Measurements from ENCODE around the gene HIPK2. TPM values are rescaled to one million over a fixed set of nuclear protein-coding genes. Genes with fewer than 3 reads are reported as not detected.

Gene HIPK2
- total RNA-seq, 2 experiments from 2014 or later: 17.3 to 17.6 TPM

DNA sequence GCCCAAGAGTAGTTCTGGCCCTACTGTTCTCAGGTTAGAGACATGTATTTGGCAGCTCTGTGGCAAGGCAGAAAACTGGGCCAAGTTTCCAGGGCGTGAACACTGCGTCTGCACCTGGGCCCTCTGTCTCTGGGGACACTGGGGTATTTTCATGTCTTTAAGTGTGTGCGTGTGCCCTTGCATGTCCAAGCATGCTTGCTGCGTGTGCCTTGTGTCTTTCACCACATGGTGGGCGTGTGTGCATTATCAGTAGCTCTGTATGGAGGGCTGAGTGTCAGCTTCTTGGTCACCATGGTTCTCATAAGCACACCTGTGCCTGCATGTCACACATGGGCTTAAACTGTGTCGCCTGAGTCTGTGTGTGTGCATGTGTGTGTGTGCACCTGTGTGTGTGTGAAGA is 69.3 kb downstream of the HIPK2 start:
- Mint-ChIP-seq H3K9me3 (no peaks in the 10 kb centered on the region), H3K4me1 (ENCODE audit: low read depth) (peaks cover 4% of the 10 kb centered on the region)

DNA sequence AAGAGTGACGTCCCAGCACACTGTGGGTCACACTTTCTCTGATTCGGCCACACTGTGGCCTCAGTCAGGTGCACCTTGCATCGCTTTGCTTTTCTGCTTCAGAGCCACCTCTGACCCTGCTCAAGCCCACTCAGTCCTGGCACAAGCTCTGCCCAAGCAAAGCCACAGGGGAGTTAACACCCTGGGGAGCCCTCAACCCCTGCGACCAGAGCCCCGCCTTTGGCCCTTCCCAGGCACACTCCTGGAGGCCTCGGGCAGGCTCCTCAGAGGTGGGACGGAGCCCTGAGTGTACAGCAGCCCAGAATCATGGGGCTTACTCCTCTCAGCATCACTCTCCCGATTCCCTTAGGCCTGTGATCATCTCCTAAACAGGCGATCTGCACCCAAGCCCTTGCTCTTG is 71.0 kb downstream of the HIPK2 start:
- ATAC-seq: no peak
- DNase-seq: no peak
- TF ChIP-seq, protein P1, sequence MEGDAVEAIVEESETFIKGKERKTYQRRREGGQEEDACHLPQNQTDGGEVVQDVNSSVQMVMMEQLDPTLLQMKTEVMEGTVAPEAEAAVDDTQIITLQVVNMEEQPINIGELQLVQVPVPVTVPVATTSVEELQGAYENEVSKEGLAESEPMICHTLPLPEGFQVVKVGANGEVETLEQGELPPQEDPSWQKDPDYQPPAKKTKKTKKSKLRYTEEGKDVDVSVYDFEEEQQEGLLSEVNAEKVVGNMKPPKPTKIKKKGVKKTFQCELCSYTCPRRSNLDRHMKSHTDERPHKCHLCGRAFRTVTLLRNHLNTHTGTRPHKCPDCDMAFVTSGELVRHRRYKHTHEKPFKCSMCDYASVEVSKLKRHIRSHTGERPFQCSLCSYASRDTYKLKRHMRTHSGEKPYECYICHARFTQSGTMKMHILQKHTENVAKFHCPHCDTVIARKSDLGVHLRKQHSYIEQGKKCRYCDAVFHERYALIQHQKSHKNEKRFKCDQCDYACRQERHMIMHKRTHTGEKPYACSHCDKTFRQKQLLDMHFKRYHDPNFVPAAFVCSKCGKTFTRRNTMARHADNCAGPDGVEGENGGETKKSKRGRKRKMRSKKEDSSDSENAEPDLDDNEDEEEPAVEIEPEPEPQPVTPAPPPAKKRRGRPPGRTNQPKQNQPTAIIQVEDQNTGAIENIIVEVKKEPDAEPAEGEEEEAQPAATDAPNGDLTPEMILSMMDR (IDR thresholded peaks at IDR 0.05): no peak
- ChIA-PET CTCF (interaction anchor here (1.3 kb wide), 1 partner anchor 80 kb away, joined by 3 read pairs; no protein-coding TSS in a partner anchor), POLR2A (interaction anchor here (0.9 kb wide), 2 partner anchors 21 kb away, joined by 3 read pairs; no protein-coding TSS in a partner anchor)
- H3K27me3 Mint-ChIP-seq: no peaks in the 10 kb centered on the region
- intact Hi-C loops (cut with micrococcal nuclease): no loop called here
- no peaks in the 10 kb centered on the region for H3K9me3 Mint-ChIP-seq
- H3K36me3 Mint-ChIP-seq (ENCODE audit: low read depth): peaks cover 10% of the 10 kb centered on the region
- H3K4me1 Mint-ChIP-seq (ENCODE audit: low read depth): peaks cover 4% of the 10 kb centered on the region
- no peak overlapping the region for H3K4me3 Mint-ChIP-seq
- no peak overlapping the region for H3K27ac Mint-ChIP-seq

More for the DNA sequence above, 69.3 kb downstream of the HIPK2 start:
- DNase-seq (no peak), ATAC-seq (no peak)
- CTCF ChIA-PET: interaction anchor here (0.6 to 1.6 kb wide), 3 partner anchors 63 to 89 kb away, joined by 3 to 6 read pairs (median 5); no protein-coding TSS in a partner anchor
- Mint-ChIP-seq H3K36me3 (ENCODE audit: low read depth) (peaks cover 10% of the 10 kb centered on the region), H3K27me3 (no peaks in the 10 kb centered on the region), H3K4me3 (no peak overlapping the region), H3K27ac (no peak overlapping the region)
- TF ChIP-seq, protein P1 (IDR thresholded peaks at IDR 0.05): no peak
- intact Hi-C loops (cut with micrococcal nuclease): no loop called here
- POLR2A ChIA-PET: no interaction called here

DNA sequence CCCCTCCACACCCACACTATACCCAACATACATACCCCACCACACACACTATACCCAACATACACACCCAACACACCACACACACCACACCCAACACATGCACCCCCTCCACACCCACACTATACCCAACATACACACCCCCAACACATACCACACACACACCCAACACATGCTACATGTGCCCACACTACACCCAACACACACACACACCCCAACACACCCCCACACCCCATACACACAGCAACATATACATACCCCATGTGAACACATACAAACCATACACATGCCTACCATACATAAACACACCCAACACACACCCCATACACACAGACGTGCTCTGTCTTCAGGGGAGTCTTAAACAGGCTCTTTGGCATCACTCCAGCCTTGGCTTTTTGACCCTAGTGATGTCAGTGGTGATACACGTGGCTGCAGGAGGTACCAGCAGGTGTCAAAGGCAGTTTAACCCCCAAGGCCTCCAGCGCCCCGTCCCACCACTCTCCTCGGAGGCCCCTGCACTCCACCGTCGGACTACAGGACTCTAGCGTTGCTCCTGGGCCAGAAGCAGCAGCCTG is 73.4 kb downstream of the HIPK2 start:
- ChIA-PET POLR2A (no interaction called here), CTCF (no interaction called here)
- Mint-ChIP-seq H3K27ac (no peak overlapping the region), H3K4me1 (ENCODE audit: low read depth) (peaks cover 13% of the 10 kb centered on the region), H3K36me3 (ENCODE audit: low read depth) (no peaks in the 10 kb centered on the region), H3K4me3 (no peak overlapping the region), H3K27me3 (no peaks in the 10 kb centered on the region), H3K9me3 (no peaks in the 10 kb centered on the region)
- intact Hi-C loops (cut with micrococcal nuclease): no loop called here
- DNase-seq (no peak), ATAC-seq (no peak)
- TF ChIP-seq, protein P1 (IDR thresholded peaks at IDR 0.05): no peak

DNA sequence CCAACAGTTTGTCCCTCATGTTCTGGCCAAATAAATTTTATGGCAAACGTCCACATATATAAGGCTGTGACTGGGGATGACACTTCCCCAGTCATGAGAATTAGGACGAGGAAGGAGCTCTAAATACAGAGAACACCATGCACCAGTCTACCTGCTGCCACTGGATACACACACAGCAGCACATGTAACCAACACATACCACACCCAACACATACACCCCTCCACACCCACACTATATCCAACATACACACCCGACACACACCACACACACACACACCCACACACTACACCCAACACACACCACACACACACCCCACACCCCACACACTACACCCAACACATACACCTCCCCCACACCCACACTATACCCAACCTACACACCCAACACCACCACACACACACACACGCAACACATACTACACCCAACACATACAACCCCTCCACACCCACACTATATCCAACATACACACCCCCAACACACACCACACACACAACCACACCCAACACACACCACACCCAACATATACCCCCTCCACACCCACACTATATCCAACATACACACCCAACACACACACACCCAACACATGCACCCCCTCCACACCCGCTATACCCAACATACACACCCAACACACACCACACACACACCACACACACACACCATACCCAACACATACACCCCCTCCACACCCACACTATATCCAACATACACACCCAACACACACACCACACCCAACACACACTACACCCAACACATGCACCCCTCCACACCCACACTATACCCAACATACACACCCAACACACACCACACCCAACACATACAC is 74.1 kb downstream of the HIPK2 start:
- POLR2A ChIA-PET: no interaction called here
- CTCF ChIA-PET: no interaction called here
- TF ChIP-seq, protein P1 (IDR thresholded peaks at IDR 0.05): no peak
- Mint-ChIP-seq H3K36me3 (ENCODE audit: low read depth) (no peaks in the 10 kb centered on the region), H3K9me3 (no peaks in the 10 kb centered on the region), H3K27me3 (no peaks in the 10 kb centered on the region), H3K4me3 (no peak overlapping the region), H3K27ac (no peak overlapping the region), H3K4me1 (ENCODE audit: low read depth) (peaks cover 13% of the 10 kb centered on the region)
- intact Hi-C loops (cut with micrococcal nuclease): no loop called here
- ATAC-seq (no peak), DNase-seq (no peak)

Data from activated CD8-positive, alpha-beta T cell treated with anti-CD3 and anti-CD28 coated beads for 36 hours (primary cell).